SU-DHL-6 (cell line): ENCODE data around the gene PARP8.

Source experiments
- H2AFZ ChIP-seq: fragments of 200-600 bp; sonication (generic); 2 replicates; pipeline ENCODE4 v1.6.1; 2014; ENCODE audit warnings: low read depth, mild to moderate bottlenecking, moderate library complexity, mixed read lengths, antibody characterized with exemption, low read length; ENCODE audit not compliant: severe bottlenecking
- H3F3A ChIP-seq: fragments of 200-600 bp; shearing (Covaris generic); 2 replicates; pipeline ENCODE4 v1.6.0; 2016; ENCODE audit warnings: antibody characterized with exemption, mild to moderate bottlenecking; ENCODE audit not compliant: insufficient read depth
- H3K27ac ChIP-seq: fragments of 200-600 bp; sonication (generic); 2 replicates; pipeline ENCODE4 v1.5.1; 2016; ENCODE audit warnings: low read depth, mild to moderate bottlenecking, low read length, moderate library complexity, mixed read lengths
- H3K27me3 ChIP-seq: fragments of 200-600 bp; sonication (generic), shearing (Covaris generic); 2 replicates; pipeline ENCODE4 v1.6.0; 2014; ENCODE audit warnings: mild to moderate bottlenecking, low read length
- H3K36me3 ChIP-seq: fragments of 200-600 bp; sonication (generic); 2 replicates; pipeline ENCODE4 v1.6.1; 2014; ENCODE audit warnings: mild to moderate bottlenecking, low read length, mixed read lengths
- H3K4me2 ChIP-seq: fragments of 300-600, 200-600 bp; shearing (Covaris generic), sonication (generic); 2 replicates; pipeline ENCODE4 v1.6.0; 2014; ENCODE audit warnings: low read length, low read depth, mild to moderate bottlenecking; ENCODE audit not compliant: poor library complexity, severe bottlenecking
- H3K4me3 ChIP-seq: fragments of 200-600 bp; sonication (generic); 2 replicates; pipeline ENCODE4 v1.5.1; 2014; ENCODE audit warnings: antibody characterized with exemption, low read length, mild to moderate bottlenecking, mixed read lengths; ENCODE audit not compliant: insufficient read depth, poor library complexity, severe bottlenecking
- H3K79me2 ChIP-seq: fragments of 200-600 bp; sonication (generic); 2 replicates; pipeline ENCODE4 v1.6.1; 2014; ENCODE audit warnings: mild to moderate bottlenecking, low read length, moderate library complexity; ENCODE audit not compliant: insufficient read depth
- H3K9ac ChIP-seq: fragments of 200-600 bp; sonication (generic); 2 replicates; pipeline ENCODE4 v1.7.0; 2014; ENCODE audit warnings: mild to moderate bottlenecking, low read length
- H3K9me2 ChIP-seq: fragments of 200-600 bp; sonication (generic); replicated peaks from 2 replicates; pipeline ENCODE4 v1.6.1; 2014; ENCODE audit warnings: low read length; ENCODE audit not compliant: insufficient read depth
- H3K9me3 ChIP-seq: fragments of 200-600 bp; sonication (generic); 2 replicates; pipeline ENCODE4 v1.6.1; 2014; ENCODE audit warnings: low read length, mixed read lengths; ENCODE audit not compliant: insufficient read depth
- H4K20me1 ChIP-seq: fragments of 200-600 bp; sonication (generic); 2 replicates; pipeline ENCODE4 v1.6.1; 2014; ENCODE audit warnings: low read depth, mild to moderate bottlenecking, antibody characterized with exemption, low read length, moderate library complexity, mixed read lengths
- CTCF ChIP-seq: fragments of 200-600 bp; sonication (generic); IDR thresholded peaks from one replicate; pipeline ENCODE4 v1.5.1; 2017; ENCODE audit warnings: antibody characterized with exemption, mild to moderate bottlenecking, low read length, moderate library complexity; ENCODE audit not compliant: insufficient read depth, poor library complexity, severe bottlenecking
- EZH2phosphoT487 ChIP-seq: fragments of 200-600 bp; sonication (generic), shearing (Covaris generic); conservative IDR thresholded peaks from 2 replicates; pipeline ENCODE4 v1.6.1; 2018; ENCODE audit warnings: mild to moderate bottlenecking, antibody characterized with exemption, low read length, moderate library complexity, mixed read lengths

PARP8 gene

DNA sequence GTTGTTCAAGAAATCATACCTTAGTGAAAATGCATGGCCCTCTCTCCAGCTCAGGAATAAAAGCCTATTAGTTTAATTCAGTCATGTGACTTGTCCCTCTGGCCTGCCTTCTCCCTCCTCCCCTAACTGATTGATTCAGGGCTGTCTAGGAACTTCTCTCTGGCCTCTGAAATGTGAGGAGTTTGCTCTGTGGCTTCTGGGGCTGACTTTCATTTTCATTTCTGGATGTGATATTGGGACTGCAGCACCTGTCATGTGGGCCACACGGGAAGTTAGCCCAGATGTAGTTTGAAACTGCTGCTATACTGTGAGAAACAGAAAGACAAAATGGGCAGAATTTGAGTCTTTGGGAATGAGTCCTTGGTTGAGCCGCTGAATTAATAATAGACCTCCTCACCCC is 44.8 kb downstream of the PARP8 start:
- Histone ChIP-seq H3K79me2 (no peaks in the 10 kb centered on the region), H3K9me3 (no peaks in the 10 kb centered on the region), H3K4me2 (peak overlapping the region; percentile 8), H3K9ac (no peak overlapping the region), H3K4me3 (no peak overlapping the region), H2AFZ (no peak overlapping the region), H3K27ac (no peak overlapping the region), H3K9me2 (no peaks in the 10 kb centered on the region), H3K36me3 (no peaks in the 10 kb centered on the region), H4K20me1 (0 out of 2 replicates have a peak, but pooled peaks cover 12% of the 10 kb centered on the region), H3K27me3 (no peaks in the 10 kb centered on the region), H3F3A (peaks cover 4% of the 10 kb centered on the region; the same call in 1 of the 2 replicates)
- TF ChIP-seq CTCF = no peak
- no peak for TF ChIP-seq EZH2phosphoT487

- Histone ChIP-seq H3K79me2 (no peaks in the 10 kb centered on the region), H3K9ac (no peak overlapping the region), H3F3A (peaks cover 4% of the 10 kb centered on the region; the same call in 1 of the 2 replicates), H3K4me2 (no peak overlapping the region), H4K20me1 (no peaks in the 10 kb centered on the region), H3K9me3 (no peaks in the 10 kb centered on the region), H3K27me3 (no peaks in the 10 kb centered on the region), H3K9me2 (no peaks in the 10 kb centered on the region), H3K4me3 (no peak overlapping the region), H3K27ac (no peak overlapping the region), H3K36me3 (no peaks in the 10 kb centered on the region), H2AFZ (no peak overlapping the region)
- no peak for TF ChIP-seq CTCF
These were observed 46.0 kb downstream of the PARP8 start for GRCh38 chr5:50712479-50712878.

GRCh38 chr5:50715001-50715400 is 48.6 kb downstream of the PARP8 start:
- no peak overlapping the region for H3K4me3 ChIP-seq
- H4K20me1 ChIP-seq = no peaks in the 10 kb centered on the region
- H3K4me2 ChIP-seq = no peak overlapping the region
- no peaks in the 10 kb centered on the region for H3K9me3 ChIP-seq
- peaks cover 4% of the 10 kb centered on the region; the same call in 1 of the 2 replicates for H3F3A ChIP-seq
- H3K79me2 ChIP-seq = no peaks in the 10 kb centered on the region
- H3K9me2 ChIP-seq = no peaks in the 10 kb centered on the region
- H3K9ac ChIP-seq = no peak overlapping the region
- TF ChIP-seq CTCF (no peak), EZH2phosphoT487 (no peak)
- H3K27me3 ChIP-seq = no peaks in the 10 kb centered on the region
- H3K27ac ChIP-seq = no peak overlapping the region
- no peaks in the 10 kb centered on the region for H3K36me3 ChIP-seq
- no peak overlapping the region for H2AFZ ChIP-seq
